ENCODE results near the gene CALR3.

GRCh38 chr19:16509141-16510061 is 13.4 kb upstream of the CALR3 start:
- no peak for TF ChIP-seq CTCF (IDR thresholded peaks at IDR 0.05)
- TF ChIP-seq POLR2A (IDR thresholded peaks at IDR 0.05), result no peak
